Lower lobe of right lung (tissue), 2 donors: Measurements from ENCODE around the gene CCER1. TPM values are rescaled to one million over a fixed set of nuclear protein-coding genes. Genes with fewer than 3 reads are reported as not detected.

Experiments
- ATAC-seq, 2 donors: fragments of 200-7000 bp; cut with Tn5 transposase; one replicate each; pipeline ENCODE4 v1.9.1; 2020 to 2022; ENCODE audit warnings: mild to moderate bottlenecking in 2 of 2, moderate library complexity in 2 of 2
- DNase-seq: peaks from one replicate; pipeline ENCODE4 v3.0.0-alpha.2; 2020
- H3K27ac ChIP-seq: fragments of 200-600 bp; one replicate; pipeline ENCODE4 v1.8.0; 2022
- H3K27me3 ChIP-seq: fragments of 200-600 bp; one replicate; pipeline ENCODE4 v1.8.0; 2022; ENCODE audit warnings: low read depth
- H3K36me3 ChIP-seq: fragments of 200-600 bp; one replicate; pipeline ENCODE4 v1.8.0; 2022; ENCODE audit warnings: mild to moderate bottlenecking
- H3K4me1 ChIP-seq: fragments of 200-600 bp; one replicate; pipeline ENCODE4 v1.8.0; 2022
- H3K4me3 ChIP-seq: fragments of 200-600 bp; one replicate; pipeline ENCODE4 v1.8.0; 2022; ENCODE audit warnings: mild to moderate bottlenecking
- H3K9me3 ChIP-seq: fragments of 200-600 bp; one replicate; pipeline ENCODE4 v1.8.0; 2022
- intact Hi-C: fragments of 100-400 bp; cut with DNase I; formaldehyde crosslinking; loops from one replicate; pipeline ENCODE4 v1.11.0; 2022
- long read RNA-seq: library from polyadenylated mRNA; unstranded; transcript quantifications from one replicate; pipeline ENCODE4 v2.0.0, GENCODE V29; 2021
- total RNA-seq: library from RNA; stranded (reverse); fragmentation: NEBNext Ultra II Directional; extraction: Animal tissue kit (Norgen Biotek cat#: 25700); gene quantifications from one replicate; pipeline ENCODE4 v1.2.1, GENCODE V29; 2021
- TF ChIP-seq, protein P1 (sequence below): fragments of 200-600 bp; IDR thresholded peaks from one replicate; pipeline ENCODE4 v1.8.0; 2022; ENCODE audit warnings: antibody characterized with exemption, mild to moderate bottlenecking
- donor health status: DM: no; HTN: yes; CAD: no; lungs with severe emphysema.

The CCER1 gene
- not detected for total RNA-seq
- long read RNA-seq, result 0 reads

- intact Hi-C loops, result no loop called here
- H3K4me3 ChIP-seq, result no peak within 1 kb of the TSS
Measured at GRCh38 chr12:90954921-90955320, at the start of gene CCER1. Gene CCER1 (minus strand): TSS chr12:90955176. CDS start chr12:90954742, 434 bp downstream.

GRCh38 chr12:91003737-91004136 is 48.8 kb upstream of the CCER1 start:
- ATAC-seq (no peak), DNase-seq (no peak)
- no peak overlapping the region for H3K4me3 ChIP-seq
- intact Hi-C loops, result no loop called here
- H3K27me3 ChIP-seq, result no peaks in the 10 kb centered on the region
- H3K27ac ChIP-seq, result no peak overlapping the region
- H3K9me3 ChIP-seq, result no peaks in the 10 kb centered on the region
- no peaks in the 10 kb centered on the region for H3K4me1 ChIP-seq
- no peaks in the 10 kb centered on the region for H3K36me3 ChIP-seq
- TF ChIP-seq, protein P1, sequence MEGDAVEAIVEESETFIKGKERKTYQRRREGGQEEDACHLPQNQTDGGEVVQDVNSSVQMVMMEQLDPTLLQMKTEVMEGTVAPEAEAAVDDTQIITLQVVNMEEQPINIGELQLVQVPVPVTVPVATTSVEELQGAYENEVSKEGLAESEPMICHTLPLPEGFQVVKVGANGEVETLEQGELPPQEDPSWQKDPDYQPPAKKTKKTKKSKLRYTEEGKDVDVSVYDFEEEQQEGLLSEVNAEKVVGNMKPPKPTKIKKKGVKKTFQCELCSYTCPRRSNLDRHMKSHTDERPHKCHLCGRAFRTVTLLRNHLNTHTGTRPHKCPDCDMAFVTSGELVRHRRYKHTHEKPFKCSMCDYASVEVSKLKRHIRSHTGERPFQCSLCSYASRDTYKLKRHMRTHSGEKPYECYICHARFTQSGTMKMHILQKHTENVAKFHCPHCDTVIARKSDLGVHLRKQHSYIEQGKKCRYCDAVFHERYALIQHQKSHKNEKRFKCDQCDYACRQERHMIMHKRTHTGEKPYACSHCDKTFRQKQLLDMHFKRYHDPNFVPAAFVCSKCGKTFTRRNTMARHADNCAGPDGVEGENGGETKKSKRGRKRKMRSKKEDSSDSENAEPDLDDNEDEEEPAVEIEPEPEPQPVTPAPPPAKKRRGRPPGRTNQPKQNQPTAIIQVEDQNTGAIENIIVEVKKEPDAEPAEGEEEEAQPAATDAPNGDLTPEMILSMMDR, result no peak

More at GRCh38 chr12:90954921-90955320, at the start of gene CCER1:
- DNase-seq (no peak), ATAC-seq (peak in 1 of 2 donors; percentile 31)
- Histone ChIP-seq H3K9me3 (no peaks in the 10 kb centered on the region), H3K36me3 (no peaks in the 10 kb centered on the region), H3K27ac (no peak within 1 kb of the TSS), H3K4me1 (no peaks in the 10 kb centered on the region), H3K27me3 (no peaks in the 10 kb centered on the region)
- TF ChIP-seq, protein P1, result no peak

- TF ChIP-seq, protein P1, result no peak
- intact Hi-C loops, result no loop called here
- H3K9me3 ChIP-seq, result no peaks in the 10 kb centered on the region
- no peak overlapping the region for H3K4me3 ChIP-seq
- no peaks in the 10 kb centered on the region for H3K27me3 ChIP-seq
- no peaks in the 10 kb centered on the region for H3K36me3 ChIP-seq
- no peaks in the 10 kb centered on the region for H3K4me1 ChIP-seq
- ATAC-seq, result no peak
- DNase-seq, result no peak
- H3K27ac ChIP-seq, result no peak overlapping the region
Measured at GRCh38 chr12:91001306-91001705, 46.3 kb upstream of the CCER1 start.

GRCh38 chr12:90999966-91000365 is 45.0 kb upstream of the CCER1 start:
- no peaks in the 10 kb centered on the region for H3K27me3 ChIP-seq
- no peaks in the 10 kb centered on the region for H3K9me3 ChIP-seq
- ATAC-seq (no peak), DNase-seq (no peak)
- TF ChIP-seq, protein P1, result no peak
- no peaks in the 10 kb centered on the region for H3K4me1 ChIP-seq
- intact Hi-C loops, result no loop called here
- H3K27ac ChIP-seq, result no peak overlapping the region
- no peaks in the 10 kb centered on the region for H3K36me3 ChIP-seq
- no peak overlapping the region for H3K4me3 ChIP-seq

DNA sequence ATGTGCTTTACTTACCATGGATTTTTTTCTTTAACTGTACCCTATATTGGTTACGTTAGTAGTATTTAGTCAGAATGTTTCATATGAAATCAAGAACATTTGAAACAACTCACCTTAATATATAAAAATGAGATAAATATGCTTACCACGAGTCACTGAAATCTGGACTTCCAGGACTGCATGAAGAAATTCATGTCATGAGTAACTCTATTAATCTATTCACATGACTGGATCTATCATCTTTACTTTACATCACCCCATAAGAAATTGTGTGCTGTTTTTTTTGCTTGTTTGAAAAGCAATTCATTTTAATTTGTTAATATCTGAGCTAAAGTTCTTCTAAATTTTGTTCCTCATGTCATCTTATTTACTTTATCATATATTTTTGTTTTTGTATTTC is 44.6 kb upstream of the CCER1 start:
- Histone ChIP-seq H3K9me3 (no peaks in the 10 kb centered on the region), H3K27me3 (no peaks in the 10 kb centered on the region), H3K36me3 (no peaks in the 10 kb centered on the region), H3K4me1 (no peaks in the 10 kb centered on the region), H3K4me3 (no peak overlapping the region), H3K27ac (no peak overlapping the region)
- DNase-seq, result no peak
- intact Hi-C loops, result no loop called here
- no peak for ATAC-seq
- TF ChIP-seq, protein P1, result no peak

GRCh38 chr12:90995010-90995409 is 40.0 kb upstream of the CCER1 start:
- DNase-seq, result no peak
- Histone ChIP-seq H3K27me3 (no peaks in the 10 kb centered on the region), H3K4me3 (no peak overlapping the region)

More at GRCh38 chr12:90995010-90995409, 40.0 kb upstream of the CCER1 start:
- Histone ChIP-seq H3K36me3 (no peaks in the 10 kb centered on the region), H3K27ac (no peak overlapping the region), H3K4me1 (no peaks in the 10 kb centered on the region), H3K9me3 (no peaks in the 10 kb centered on the region)
- intact Hi-C loops, result no loop called here
- ATAC-seq, result no peak
- TF ChIP-seq, protein P1, result no peak
